HCT116 (cell line): Measurements from ENCODE around the gene TMEM244.

Source experiments
- ATF3 ChIP-seq: IDR thresholded peaks from 2 replicates; pipeline ENCODE4 v1.6.1; 2012
- CEBPB ChIP-seq: IDR thresholded peaks from 2 replicates; pipeline ENCODE4 v1.6.1; 2012; ENCODE audit warnings: low read depth
- EZH2 ChIP-seq: fragments of 200-600 bp; sonication (generic); IDR thresholded peaks from 2 replicates; pipeline ENCODE4 v1.6.1; 2017; ENCODE audit warnings: antibody characterized with exemption, mixed run types
- MAX ChIP-seq: IDR thresholded peaks from 2 replicates; pipeline ENCODE4 v1.6.1; 2012
- POLR2A ChIP-seq: IDR thresholded peaks from 2 replicates; pipeline ENCODE4 v1.7.0; 2011; ENCODE audit warnings: borderline replicate concordance; ENCODE audit not compliant: insufficient read depth, insufficient read length; ENCODE audit errors: extremely low read depth
- POLR2AphosphoS5 ChIP-seq: IDR thresholded peaks from 2 replicates; pipeline ENCODE4 v1.6.1; 2011; ENCODE audit warnings: mild to moderate bottlenecking, low read depth, low read length, moderate library complexity
- REST ChIP-seq: IDR thresholded peaks from 2 replicates; pipeline ENCODE4 v1.6.1; 2012; ENCODE audit warnings: low read depth
- SIN3A ChIP-seq: IDR thresholded peaks from 2 replicates; pipeline ENCODE4 v1.6.1; 2012; ENCODE audit warnings: low read depth
- YY1 ChIP-seq: IDR thresholded peaks from 2 replicates; pipeline ENCODE4 v1.6.1; 2011; ENCODE audit warnings: low read length, low read depth, moderate library complexity, mild to moderate bottlenecking; ENCODE audit not compliant: insufficient replicate concordance; ENCODE audit errors: extremely low read depth
- TF ChIP-seq, protein P1 (sequence below), 3 experiments: fragments of 200-600 bp in 1 of 3; sonication (generic) in 1 of 3; IDR thresholded peaks in 2 of 3; conservative IDR thresholded peaks in 1 of 3; 2 replicates each; pipeline ENCODE4 v1.5.1; 2012 to 2017; ENCODE audit warnings: low read depth in 2 of 3, low read length in 2 of 3, antibody characterized with exemption in 1 of 3, borderline replicate concordance in 1 of 3, control low read depth in 1 of 3, mild to moderate bottlenecking in 1 of 3, mixed read lengths in 1 of 3, mixed run types in 1 of 3, moderate library complexity in 1 of 3; ENCODE audit not compliant: insufficient read depth in 1 of 3

GRCh38 chr6:129852257-129852858 is 8.8 kb downstream of the TMEM244 start:
- peak; percentile 36; the same call in 1 of the 2 replicates for TF ChIP-seq POLR2AphosphoS5
- TF ChIP-seq, protein P1, sequence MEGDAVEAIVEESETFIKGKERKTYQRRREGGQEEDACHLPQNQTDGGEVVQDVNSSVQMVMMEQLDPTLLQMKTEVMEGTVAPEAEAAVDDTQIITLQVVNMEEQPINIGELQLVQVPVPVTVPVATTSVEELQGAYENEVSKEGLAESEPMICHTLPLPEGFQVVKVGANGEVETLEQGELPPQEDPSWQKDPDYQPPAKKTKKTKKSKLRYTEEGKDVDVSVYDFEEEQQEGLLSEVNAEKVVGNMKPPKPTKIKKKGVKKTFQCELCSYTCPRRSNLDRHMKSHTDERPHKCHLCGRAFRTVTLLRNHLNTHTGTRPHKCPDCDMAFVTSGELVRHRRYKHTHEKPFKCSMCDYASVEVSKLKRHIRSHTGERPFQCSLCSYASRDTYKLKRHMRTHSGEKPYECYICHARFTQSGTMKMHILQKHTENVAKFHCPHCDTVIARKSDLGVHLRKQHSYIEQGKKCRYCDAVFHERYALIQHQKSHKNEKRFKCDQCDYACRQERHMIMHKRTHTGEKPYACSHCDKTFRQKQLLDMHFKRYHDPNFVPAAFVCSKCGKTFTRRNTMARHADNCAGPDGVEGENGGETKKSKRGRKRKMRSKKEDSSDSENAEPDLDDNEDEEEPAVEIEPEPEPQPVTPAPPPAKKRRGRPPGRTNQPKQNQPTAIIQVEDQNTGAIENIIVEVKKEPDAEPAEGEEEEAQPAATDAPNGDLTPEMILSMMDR (IDR thresholded peaks at IDR 0.05 in 2 of 3, conservative IDR thresholded peaks at IDR 0.05 in 1 of 3; ENCODE audit: borderline replicate concordance in 1 of 3, insufficient read depth in 1 of 3, low read depth in 2 of 3, low read length in 2 of 3), result no peak
- no peak for TF ChIP-seq YY1
- no peak for TF ChIP-seq POLR2A
- 0 out of 2 replicates have a peak, but pooled peaks have one; percentile 26 for TF ChIP-seq CEBPB
- no peak for TF ChIP-seq EZH2
- no peak; the same call in 1 of the 2 replicates for TF ChIP-seq MAX
- TF ChIP-seq ATF3, result no peak
- no peak for TF ChIP-seq SIN3A
- TF ChIP-seq REST, result no peak
